KMS-11 (cell line): Measurements from ENCODE around the gene TNK2.

Experiments used
- H2AFZ ChIP-seq: fragments of 200-600 bp; sonication (generic); 2 replicates; pipeline ENCODE4 v1.6.1; 2016; ENCODE audit warnings: antibody characterized with exemption, mixed run types, low read depth
- H3K27ac ChIP-seq: fragments of 200-600 bp; sonication (generic); 2 replicates; pipeline ENCODE4 v1.6.1; 2016; ENCODE audit warnings: mild to moderate bottlenecking, mixed run types
- H3K27me3 ChIP-seq: fragments of 200-600 bp; sonication (generic); 2 replicates; pipeline ENCODE4 v1.6.1; 2017; ENCODE audit warnings: mild to moderate bottlenecking, low read depth, mixed run types, moderate library complexity; ENCODE audit not compliant: insufficient read depth
- H3K36me3 ChIP-seq: fragments of 200-600 bp; sonication (generic); 2 replicates; pipeline ENCODE4 v1.6.1; 2017; ENCODE audit warnings: mild to moderate bottlenecking, mixed run types; ENCODE audit not compliant: insufficient read depth
- H3K4me1 ChIP-seq: fragments of 200-600 bp; sonication (generic); 2 replicates; pipeline ENCODE4 v1.6.1; 2016; ENCODE audit warnings: mild to moderate bottlenecking, low read depth, mixed run types; ENCODE audit not compliant: poor library complexity, severe bottlenecking
- H3K4me2 ChIP-seq: fragments of 200-600 bp; sonication (generic); 2 replicates; pipeline ENCODE4 v1.7.0; 2016; ENCODE audit warnings: mild to moderate bottlenecking, mixed run types
- H3K4me3 ChIP-seq: fragments of 200-600 bp; sonication (generic); IDR thresholded peaks from 2 replicates; pipeline ENCODE4 v1.6.1; 2017; ENCODE audit warnings: low read depth, low read length, mixed read lengths; ENCODE audit not compliant: insufficient read depth
- H3K79me2 ChIP-seq: fragments of 200-600 bp; sonication (generic); 2 replicates; pipeline ENCODE4 v1.6.1; 2016; ENCODE audit warnings: low read depth, mixed run types; ENCODE audit not compliant: insufficient read depth
- H3K9ac ChIP-seq: fragments of 200-600 bp; sonication (generic); 2 replicates; pipeline ENCODE4 v1.6.1; 2016; ENCODE audit warnings: mild to moderate bottlenecking, mixed run types
- H4K20me1 ChIP-seq: fragments of 200-600 bp; sonication (generic); 2 replicates; pipeline ENCODE4 v1.6.1; 2016; ENCODE audit warnings: mild to moderate bottlenecking, mixed run types; ENCODE audit not compliant: insufficient read depth
- TF ChIP-seq, protein P1 (sequence below): fragments of 200-600 bp; sonication (generic); conservative IDR thresholded peaks from 2 replicates; pipeline ENCODE4 v1.6.1; 2017; ENCODE audit warnings: low read depth, mild to moderate bottlenecking, antibody characterized with exemption, low read length, moderate library complexity, mixed read lengths

Gene TNK2

DNA sequence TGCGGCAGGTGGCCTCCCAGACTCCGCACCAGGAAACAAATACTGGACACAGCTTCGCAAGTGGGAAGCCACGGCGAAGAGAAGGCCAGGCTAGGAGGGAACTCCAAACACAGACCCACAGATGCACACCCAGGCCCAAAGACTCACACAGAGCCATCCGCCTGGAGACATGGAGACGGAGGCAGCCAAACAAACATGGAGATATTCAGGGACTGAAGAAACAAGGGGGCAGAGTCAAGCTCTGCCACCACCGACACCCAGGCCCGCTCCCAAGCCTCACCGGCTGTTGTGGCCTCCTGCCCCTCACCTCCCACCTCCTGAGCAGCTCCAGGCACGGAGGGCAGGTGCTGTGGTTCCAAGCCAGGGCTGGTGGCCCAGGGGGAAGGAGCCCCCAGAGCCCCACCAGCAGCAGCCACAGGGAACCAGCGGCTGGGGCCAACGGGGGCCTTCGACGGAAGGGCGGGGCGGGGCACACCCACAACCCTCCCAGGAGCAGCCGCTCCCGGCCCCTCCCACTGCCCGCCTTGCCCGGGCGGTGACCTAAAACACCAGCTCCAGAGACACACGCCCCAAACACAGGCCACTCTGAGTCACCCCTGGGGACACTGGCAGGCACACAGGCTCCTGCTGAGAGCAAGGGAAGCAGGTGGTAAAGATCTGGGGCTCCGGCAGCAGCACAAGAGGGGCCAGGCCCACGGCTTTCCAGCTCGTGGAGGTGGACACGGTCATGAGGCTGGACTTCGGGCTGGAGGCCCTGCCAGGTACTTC, 31.9 kb downstream of the TNK2 start:
- no peaks in the 10 kb centered on the region for H3K4me1 ChIP-seq
- no peaks in the 10 kb centered on the region for H3K27me3 ChIP-seq
- TF ChIP-seq, protein P1, sequence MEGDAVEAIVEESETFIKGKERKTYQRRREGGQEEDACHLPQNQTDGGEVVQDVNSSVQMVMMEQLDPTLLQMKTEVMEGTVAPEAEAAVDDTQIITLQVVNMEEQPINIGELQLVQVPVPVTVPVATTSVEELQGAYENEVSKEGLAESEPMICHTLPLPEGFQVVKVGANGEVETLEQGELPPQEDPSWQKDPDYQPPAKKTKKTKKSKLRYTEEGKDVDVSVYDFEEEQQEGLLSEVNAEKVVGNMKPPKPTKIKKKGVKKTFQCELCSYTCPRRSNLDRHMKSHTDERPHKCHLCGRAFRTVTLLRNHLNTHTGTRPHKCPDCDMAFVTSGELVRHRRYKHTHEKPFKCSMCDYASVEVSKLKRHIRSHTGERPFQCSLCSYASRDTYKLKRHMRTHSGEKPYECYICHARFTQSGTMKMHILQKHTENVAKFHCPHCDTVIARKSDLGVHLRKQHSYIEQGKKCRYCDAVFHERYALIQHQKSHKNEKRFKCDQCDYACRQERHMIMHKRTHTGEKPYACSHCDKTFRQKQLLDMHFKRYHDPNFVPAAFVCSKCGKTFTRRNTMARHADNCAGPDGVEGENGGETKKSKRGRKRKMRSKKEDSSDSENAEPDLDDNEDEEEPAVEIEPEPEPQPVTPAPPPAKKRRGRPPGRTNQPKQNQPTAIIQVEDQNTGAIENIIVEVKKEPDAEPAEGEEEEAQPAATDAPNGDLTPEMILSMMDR: no peak
- no peaks in the 10 kb centered on the region for H4K20me1 ChIP-seq
- H3K4me2 ChIP-seq: no peak overlapping the region
- H3K9ac ChIP-seq: no peak overlapping the region
- H3K27ac ChIP-seq: no peak overlapping the region
- H3K4me3 ChIP-seq: no peak overlapping the region
- H3K36me3 ChIP-seq: no peaks in the 10 kb centered on the region
- no peaks in the 10 kb centered on the region for H3K79me2 ChIP-seq
- H2AFZ ChIP-seq: no peak overlapping the region

DNA sequence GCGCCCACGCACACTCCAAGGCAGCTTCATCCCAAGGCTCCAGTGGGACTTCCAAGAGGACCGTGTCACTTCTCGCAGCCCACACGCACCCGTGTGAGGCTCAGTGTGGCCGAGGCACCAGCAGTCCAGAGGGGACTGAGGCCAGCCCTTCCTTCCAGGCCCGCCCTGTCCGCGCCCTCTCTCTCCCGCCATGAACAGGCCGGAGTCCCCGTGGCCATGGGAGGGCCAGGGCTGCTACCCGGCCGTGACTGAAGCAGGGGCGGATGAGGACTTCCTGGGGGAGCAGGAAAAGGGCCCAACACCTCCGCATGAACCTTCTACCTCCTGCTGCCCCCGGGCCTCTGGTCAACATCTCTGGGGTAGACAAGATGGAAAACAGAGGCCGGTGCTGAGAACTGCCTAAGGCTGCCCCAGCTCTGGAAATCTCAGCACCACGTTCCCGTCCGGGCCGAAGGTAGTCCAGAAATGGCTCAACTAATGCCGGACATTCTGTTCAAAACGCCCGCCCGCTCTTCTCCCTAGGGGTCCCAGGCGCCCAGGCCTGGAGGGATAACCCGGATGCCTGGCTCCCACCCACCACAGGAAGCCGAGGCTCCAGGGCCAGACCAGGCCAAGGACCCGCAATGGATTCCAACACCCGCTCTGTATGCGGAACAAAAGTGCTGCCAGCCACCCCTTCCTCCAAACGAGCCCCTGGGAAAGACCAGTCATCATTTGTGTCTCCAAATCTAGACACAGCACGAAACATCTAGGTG, 32.7 kb downstream of the TNK2 start:
- Histone ChIP-seq H3K27me3 (no peaks in the 10 kb centered on the region), H3K9ac (no peak overlapping the region), H4K20me1 (no peaks in the 10 kb centered on the region), H3K4me3 (no peak overlapping the region), H3K36me3 (no peaks in the 10 kb centered on the region), H3K4me2 (no peak overlapping the region), H3K4me1 (no peaks in the 10 kb centered on the region), H3K27ac (no peak overlapping the region), H3K79me2 (no peaks in the 10 kb centered on the region), H2AFZ (no peak overlapping the region)
- TF ChIP-seq, protein P1: no peak

GRCh38 chr3:195873971-195874370, 34.4 kb downstream of the TNK2 start:
- Histone ChIP-seq H3K4me3 (no peak overlapping the region), H3K79me2 (no peaks in the 10 kb centered on the region), H4K20me1 (no peaks in the 10 kb centered on the region), H2AFZ (no peak overlapping the region), H3K27me3 (no peaks in the 10 kb centered on the region), H3K4me1 (no peaks in the 10 kb centered on the region), H3K4me2 (no peak overlapping the region), H3K36me3 (no peaks in the 10 kb centered on the region), H3K27ac (no peak overlapping the region), H3K9ac (no peak overlapping the region)
- TF ChIP-seq, protein P1: no peak

- Histone ChIP-seq H3K27ac (no peak overlapping the region), H2AFZ (no peak overlapping the region), H3K79me2 (no peaks in the 10 kb centered on the region), H3K4me3 (no peak overlapping the region), H4K20me1 (no peaks in the 10 kb centered on the region), H3K4me2 (no peak overlapping the region), H3K4me1 (no peaks in the 10 kb centered on the region), H3K27me3 (no peaks in the 10 kb centered on the region), H3K9ac (no peak overlapping the region), H3K36me3 (no peaks in the 10 kb centered on the region)
- TF ChIP-seq, protein P1: no peak
Observed at GRCh38 chr3:195873281-195873887, 35.0 kb downstream of the TNK2 start.
